ENCODE measurements around the gene KPNA6. TPM values are rescaled to one million over a fixed set of nuclear protein-coding genes. Genes with fewer than 3 reads are reported as not detected.

Gene KPNA6
- total RNA-seq, 1 experiment from 2014 or later: 114 TPM

DNA sequence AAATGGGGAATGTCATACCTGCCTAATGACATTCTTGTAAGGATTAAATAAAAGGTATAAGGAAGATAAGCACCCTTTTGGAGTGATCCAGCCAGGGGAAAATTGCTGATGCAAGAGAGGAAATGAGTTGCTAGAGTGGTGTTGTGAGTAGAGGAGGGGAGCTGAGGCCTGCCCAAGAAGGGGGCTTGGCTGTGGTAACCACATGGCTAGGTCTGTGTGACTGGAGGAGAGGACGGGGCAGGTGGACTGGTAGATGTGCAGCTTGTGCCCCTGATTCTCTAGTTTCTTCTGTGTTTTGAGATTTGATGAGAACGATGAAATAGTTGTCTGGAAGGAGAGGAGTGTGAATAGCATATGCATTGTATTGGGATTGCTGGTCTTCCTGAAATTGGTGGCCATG is 78.2 kb downstream of the KPNA6 start:
- Histone ChIP-seq H4K20me1 (ENCODE audit: control insufficient read depth, insufficient read depth, insufficient read length) (no peaks in the 10 kb centered on the region), H3K27me3 (ENCODE audit: insufficient read depth, low read length) (no peaks in the 10 kb centered on the region), H2AFZ (ENCODE audit: low read length) (no peak overlapping the region), H3K27ac (ENCODE audit: insufficient read length, low read depth, low read length) (no peak overlapping the region), H2BK15ac (ENCODE audit: low read depth, low read length) (no peak overlapping the region), H4K8ac (replicated peaks; ENCODE audit: insufficient read length, low read depth, low read length) (no peak overlapping the region), H3K9ac (ENCODE audit: extremely low read depth, insufficient read length, low read length) (no peak overlapping the region), H3T11ph (ENCODE audit: low read length) (no peak overlapping the region), H3K9me3 (ENCODE audit: control insufficient read depth, low read depth, low read length) (no peaks in the 10 kb centered on the region), H2BK5ac (ENCODE audit: insufficient read length, low read length) (no peak overlapping the region), H3K79me1 (ENCODE audit: insufficient read depth, low read depth, low read length, poor library complexity, severe bottlenecking) (peaks cover 8% of the 10 kb centered on the region), H3K23ac (ENCODE audit: insufficient read length, low read depth, low read length) (no peak overlapping the region), H4K5ac (ENCODE audit: insufficient read length, low read depth, low read length) (no peak overlapping the region), H2AK5ac (ENCODE audit: insufficient read length, low read length) (no peak overlapping the region), H3K79me2 (ENCODE audit: insufficient read depth, low read length) (peaks cover under 1% of the 10 kb centered on the region; the same call in 1 of the 2 replicates), H2BK12ac (ENCODE audit: insufficient read length, low read depth, low read length) (no peak overlapping the region), H3K4me1 (ENCODE audit: insufficient read depth, low read length) (no peaks in the 10 kb centered on the region), H4K91ac (ENCODE audit: insufficient read length, low read depth, low read length) (no peak overlapping the region), H3K23me2 (ENCODE audit: insufficient read length, low read depth, low read length, poor library complexity, severe bottlenecking) (no peaks in the 10 kb centered on the region), H2BK20ac (ENCODE audit: low read depth, low read length, poor library complexity, severe bottlenecking) (no peak overlapping the region), H2BK120ac (ENCODE audit: low read depth, low read length, poor library complexity, severe bottlenecking) (no peak overlapping the region), H3K56ac (ENCODE audit: insufficient read length, low read depth, low read length) (no peak overlapping the region), H3K4ac (ENCODE audit: low read depth, low read length) (no peak overlapping the region), H3K14ac (ENCODE audit: insufficient read depth, low read length) (no peak overlapping the region), H3K4me2 (ENCODE audit: insufficient read depth, insufficient read length, low read length) (no peak overlapping the region), H3K18ac (ENCODE audit: insufficient read length, low read depth, low read length) (no peak overlapping the region)
- no peak for DNase-seq
- no CpG with 5 or more reads among the region's 2 CpGs for WGBS (ENCODE audit: extremely low coverage, insufficient read length, low lambda C conversion rate)
- Mint-ChIP-seq H3K9me3 (no peaks in the 10 kb centered on the region), H3K27ac (peak overlapping the region; percentile 94 to 97 (median 95)), H3K36me3 (ENCODE audit: insufficient read depth in 1 of 3, low read depth in 3 of 3) (peaks cover 63 to 86% (median 85%) of the 10 kb centered on the region in 3 experiments), H3K4me1 (peaks cover 6% of the 10 kb centered on the region in 2 experiments), H3K27me3 (ENCODE audit: low read depth) (no peaks in the 10 kb centered on the region), H3K4me3 (peak overlapping the region in 1 of 2 experiments; percentile 29; a peak in 1 of 5 replicates)
- TF ChIP-seq, protein P1, sequence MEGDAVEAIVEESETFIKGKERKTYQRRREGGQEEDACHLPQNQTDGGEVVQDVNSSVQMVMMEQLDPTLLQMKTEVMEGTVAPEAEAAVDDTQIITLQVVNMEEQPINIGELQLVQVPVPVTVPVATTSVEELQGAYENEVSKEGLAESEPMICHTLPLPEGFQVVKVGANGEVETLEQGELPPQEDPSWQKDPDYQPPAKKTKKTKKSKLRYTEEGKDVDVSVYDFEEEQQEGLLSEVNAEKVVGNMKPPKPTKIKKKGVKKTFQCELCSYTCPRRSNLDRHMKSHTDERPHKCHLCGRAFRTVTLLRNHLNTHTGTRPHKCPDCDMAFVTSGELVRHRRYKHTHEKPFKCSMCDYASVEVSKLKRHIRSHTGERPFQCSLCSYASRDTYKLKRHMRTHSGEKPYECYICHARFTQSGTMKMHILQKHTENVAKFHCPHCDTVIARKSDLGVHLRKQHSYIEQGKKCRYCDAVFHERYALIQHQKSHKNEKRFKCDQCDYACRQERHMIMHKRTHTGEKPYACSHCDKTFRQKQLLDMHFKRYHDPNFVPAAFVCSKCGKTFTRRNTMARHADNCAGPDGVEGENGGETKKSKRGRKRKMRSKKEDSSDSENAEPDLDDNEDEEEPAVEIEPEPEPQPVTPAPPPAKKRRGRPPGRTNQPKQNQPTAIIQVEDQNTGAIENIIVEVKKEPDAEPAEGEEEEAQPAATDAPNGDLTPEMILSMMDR (conservative IDR thresholded peaks at IDR 0.05): no peak

Measured in H9 (cell line).